Germinal center (tissue), 1 donor: ENCODE measurements around the gene BCAS3.

ENCODE experiments used
- DNase-seq: peaks from one replicate; pipeline ENCODE4 v3.0.0; 2012; ENCODE audit warnings: mixed read lengths, low spot score

The BCAS3 gene

DNA sequence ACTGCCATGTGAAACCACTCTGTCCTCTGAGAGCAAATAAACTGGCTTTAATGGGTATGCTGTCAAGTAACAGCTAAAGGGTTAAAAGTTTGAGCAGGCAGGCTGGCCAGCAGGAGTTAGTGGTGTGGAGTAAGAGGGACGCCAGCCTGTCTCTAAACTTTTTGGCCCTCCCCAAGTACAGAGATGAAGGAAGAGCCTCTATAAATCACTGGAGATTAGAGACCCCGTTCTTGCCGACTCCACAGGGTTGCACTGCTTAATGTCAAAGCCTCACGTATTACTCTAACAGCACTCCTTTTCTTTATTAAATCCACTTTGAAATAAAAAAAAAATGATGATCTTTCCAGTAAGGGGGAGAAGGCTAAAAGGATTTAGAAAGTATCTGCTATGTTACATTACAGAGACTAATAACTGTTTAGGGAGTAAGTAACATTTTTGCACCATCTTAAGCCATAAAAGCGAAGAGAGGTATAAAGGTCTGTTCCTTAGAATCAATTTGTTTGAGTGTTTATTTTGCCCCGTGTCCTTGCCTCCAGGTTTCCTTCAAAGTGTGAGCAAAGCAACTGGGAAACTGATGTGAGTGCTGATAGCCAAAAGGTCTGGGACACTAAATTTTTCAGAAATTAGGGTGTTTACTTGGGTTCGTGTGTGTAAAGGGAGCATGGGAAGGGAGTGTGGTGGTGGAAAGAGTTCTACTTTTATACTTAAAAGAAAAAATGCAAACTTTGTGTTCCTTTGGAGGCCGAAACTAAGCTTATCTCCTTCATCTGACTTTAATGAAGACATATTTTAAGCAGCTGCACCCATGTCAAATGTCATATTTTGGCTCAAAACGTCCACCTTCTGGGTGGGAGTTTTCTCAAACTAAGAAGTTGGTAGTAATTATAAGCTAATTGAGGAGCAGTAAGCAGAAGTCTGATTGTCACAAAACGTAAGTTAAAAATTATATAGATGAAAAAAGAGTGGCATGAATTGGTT lies 612.0 kb downstream of the BCAS3 start:
- DNase-seq, result no peak

DNA sequence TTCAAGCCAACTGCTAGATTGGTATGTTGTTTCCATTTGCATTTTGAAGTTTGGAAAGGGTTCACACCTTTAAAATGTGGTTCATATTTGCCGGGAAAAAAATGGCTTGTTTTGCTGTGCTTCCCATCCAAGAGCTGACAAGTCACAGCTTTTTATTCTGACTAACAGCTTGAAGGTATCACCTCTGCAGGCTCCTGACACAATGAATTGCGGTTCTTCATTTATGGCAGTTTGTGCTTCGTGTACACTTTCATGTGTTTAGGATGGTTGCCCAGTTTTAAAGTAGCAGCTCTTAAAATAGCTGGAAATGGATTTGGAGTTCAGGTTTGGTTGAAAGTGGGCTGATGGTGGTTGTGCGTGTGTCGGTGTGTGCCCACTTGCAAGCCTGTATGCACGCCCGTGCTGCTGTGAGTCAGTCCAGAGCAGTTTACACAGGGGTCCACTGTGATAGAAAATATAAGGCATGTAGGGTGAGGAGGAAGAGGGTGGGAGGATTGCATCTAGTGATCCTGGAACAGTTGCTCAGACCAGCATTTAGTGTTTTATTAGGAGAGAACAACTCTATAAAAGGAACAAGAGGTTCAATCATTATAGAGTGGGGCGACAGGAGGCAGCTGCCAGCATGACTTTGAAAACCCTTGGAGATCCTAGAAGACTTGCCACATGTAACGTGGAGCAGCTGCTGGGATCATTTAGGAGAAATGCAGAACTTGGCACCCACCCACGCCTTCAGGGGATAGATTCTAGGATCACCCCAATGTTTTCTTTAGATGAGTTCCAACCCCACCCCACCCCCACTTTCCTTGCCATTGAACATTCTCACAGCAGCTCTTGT lies 614.0 kb downstream of the BCAS3 start:
- DNase-seq, result no peak

DNA sequence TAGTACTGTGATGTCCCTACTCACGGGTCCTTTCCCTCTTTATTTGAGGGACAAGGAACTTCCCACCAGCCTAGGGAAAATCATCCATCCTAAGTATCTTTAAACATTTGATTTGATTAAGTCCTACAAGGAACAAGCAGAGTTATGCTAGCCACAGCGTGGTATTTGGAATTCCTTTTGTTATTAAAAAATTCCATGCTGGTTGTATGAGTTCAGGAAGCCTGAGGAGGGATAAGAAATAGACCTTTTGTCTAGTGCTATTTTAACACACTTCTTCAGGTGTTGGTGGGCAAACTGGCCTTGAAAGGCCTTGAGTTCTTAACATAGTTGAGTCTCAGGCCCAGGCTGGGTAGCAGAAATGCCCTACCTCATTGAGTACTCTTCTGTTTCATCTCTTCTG lies 616.6 kb downstream of the BCAS3 start:
- no peak for DNase-seq

- DNase-seq, result no peak
These were observed 617.1 kb downstream of the BCAS3 start for GRCh38 chr17:61294777-61295176.

DNA sequence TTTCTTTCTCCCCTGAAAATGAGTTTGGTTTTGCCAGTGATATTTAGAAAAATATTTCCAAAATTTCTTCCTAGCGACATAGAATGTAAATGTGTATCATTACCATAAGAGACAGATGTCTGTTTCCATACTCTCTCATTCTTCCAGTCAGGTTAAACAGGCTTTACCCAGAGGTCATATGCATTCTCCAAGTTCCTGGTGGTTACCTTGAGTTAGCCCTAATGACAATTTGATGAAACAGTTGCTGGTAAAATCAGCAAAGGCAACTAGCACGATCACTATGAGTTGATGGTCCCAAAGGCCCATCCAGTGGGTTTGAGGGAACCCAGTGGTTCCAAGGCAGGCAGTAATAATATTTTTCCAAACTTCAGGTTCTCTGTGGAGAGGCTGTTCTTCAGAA lies 618.4 kb downstream of the BCAS3 start:
- DNase-seq, result no peak

- no peak for DNase-seq
These were observed 622.2 kb downstream of the BCAS3 start for GRCh38 chr17:61299517-61300513.

DNA sequence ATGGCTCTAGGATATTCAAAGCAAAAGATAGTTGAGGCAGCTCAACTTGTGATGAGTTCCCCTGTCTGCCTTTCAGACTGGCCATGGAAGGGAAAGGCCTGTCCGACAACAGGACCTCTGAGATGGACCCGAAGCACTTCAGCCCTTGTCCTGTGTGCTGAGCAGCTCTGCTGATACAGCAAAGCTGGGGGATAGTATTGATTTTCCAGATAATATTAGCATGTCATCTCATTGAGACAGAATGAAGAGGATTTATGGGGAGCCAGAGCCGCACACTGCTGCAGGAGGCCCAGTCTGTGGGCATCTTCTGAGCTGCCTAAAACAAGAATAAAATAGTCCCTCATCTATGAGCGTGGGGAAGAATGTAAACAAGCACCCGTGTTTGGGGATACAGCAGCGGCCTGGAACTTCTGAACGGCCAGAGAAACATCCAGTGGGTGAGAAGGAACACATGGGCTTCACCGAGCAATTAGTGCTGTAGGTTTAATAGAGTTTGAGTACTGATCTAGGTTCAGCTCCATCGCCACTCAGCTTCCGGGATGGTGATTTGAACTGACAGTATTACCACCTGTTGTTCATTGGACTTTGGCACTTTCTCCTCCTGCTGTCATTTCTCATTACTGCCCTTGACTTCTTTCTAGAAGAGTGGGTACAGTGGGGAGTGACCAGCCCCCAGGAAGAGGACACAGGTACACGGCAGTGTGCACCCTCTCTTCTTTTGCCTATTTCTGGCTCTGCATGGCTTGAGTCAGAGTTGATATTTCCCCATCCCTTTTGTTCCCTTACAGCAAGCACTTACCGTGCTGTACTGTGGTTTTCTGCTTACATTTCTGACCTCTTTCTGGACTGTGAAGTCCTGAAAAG lies 625.5 kb downstream of the BCAS3 start:
- no peak for DNase-seq

- no peak for DNase-seq
These were observed 626.1 kb downstream of the BCAS3 start for GRCh38 chr17:61303817-61304096.

DNA sequence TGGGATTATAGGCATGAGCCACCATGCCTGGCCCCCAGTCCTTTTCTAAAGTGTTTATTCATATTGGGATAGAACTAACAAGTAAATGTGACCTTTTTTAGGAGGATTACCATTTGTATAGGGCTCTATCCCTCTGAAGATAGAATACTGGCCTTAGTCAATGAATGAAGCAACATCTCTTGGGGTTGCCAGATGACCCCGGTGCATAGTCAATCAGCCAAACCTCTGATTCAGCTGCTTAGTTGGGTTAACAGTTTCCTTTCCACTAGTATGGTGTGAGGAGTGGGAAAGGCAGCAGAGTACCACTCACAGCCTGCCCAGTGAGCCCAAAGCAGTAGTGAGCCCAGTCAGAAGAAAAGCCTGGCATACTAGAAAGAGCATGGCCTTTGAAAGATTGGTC lies 627.4 kb downstream of the BCAS3 start:
- no peak for DNase-seq

DNA sequence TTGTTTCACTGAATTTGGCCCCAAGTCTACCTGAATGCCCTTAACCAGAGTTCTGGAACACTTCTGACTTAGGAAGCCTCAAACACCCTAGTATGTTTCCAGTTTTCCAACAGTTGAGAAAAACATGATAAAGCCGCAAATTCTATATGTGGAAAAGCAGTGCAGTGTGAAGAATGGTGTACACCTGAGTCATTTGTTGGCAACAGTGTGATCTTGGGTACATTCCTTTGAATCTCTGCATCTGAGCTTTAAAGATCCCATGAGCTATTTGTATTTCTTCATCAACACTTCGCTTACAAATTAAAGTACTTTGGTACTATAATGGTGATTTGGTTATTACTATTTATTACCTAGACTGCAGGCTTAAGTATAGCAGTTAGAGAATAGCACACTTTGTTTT lies 628.4 kb downstream of the BCAS3 start:
- no peak for DNase-seq

DNA sequence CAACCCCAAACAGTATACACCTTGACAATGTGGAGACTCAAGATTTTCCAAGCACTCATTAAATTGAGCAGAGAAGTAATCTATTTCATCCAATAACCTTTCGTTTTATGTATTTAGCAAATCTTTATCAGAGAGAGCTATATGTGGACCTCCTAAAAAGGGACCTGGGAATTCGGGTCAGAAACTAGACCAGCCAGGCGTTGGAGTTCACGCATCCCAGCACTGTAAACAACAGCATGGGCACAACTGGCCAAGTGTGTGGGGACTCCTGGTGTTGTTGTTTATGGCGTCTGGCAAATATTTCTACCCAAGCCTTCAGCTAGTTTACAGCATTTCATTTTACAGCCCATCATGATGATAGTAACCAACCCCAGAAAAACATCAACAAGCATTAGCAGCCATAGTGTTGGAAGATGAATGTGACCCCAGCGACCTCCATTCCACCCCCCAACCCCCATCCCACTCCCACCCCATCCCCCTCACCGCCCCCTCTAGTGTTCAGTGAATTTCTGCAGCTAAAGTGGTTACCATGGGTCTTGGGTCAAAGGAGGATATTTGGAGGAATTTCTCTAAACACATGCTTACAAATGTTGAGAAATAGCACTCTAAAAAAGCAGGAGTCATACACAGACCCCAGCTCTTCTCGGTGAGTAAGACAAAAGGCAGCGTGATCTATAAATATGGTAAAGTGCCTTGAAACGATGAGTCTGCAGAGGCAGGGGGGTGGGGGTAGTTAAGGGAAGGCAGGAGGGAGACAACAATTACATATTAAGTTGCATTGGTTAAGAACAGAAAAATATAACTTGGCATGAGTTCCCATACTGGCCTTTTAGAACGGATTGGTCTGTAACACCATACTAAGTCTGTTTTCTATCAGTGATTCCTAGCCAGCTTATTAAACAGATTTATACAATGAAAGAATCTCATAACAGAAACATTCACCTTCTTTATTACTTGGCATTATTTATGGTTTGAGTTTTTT lies 630.5 kb downstream of the BCAS3 start:
- DNase-seq, result no peak

DNA sequence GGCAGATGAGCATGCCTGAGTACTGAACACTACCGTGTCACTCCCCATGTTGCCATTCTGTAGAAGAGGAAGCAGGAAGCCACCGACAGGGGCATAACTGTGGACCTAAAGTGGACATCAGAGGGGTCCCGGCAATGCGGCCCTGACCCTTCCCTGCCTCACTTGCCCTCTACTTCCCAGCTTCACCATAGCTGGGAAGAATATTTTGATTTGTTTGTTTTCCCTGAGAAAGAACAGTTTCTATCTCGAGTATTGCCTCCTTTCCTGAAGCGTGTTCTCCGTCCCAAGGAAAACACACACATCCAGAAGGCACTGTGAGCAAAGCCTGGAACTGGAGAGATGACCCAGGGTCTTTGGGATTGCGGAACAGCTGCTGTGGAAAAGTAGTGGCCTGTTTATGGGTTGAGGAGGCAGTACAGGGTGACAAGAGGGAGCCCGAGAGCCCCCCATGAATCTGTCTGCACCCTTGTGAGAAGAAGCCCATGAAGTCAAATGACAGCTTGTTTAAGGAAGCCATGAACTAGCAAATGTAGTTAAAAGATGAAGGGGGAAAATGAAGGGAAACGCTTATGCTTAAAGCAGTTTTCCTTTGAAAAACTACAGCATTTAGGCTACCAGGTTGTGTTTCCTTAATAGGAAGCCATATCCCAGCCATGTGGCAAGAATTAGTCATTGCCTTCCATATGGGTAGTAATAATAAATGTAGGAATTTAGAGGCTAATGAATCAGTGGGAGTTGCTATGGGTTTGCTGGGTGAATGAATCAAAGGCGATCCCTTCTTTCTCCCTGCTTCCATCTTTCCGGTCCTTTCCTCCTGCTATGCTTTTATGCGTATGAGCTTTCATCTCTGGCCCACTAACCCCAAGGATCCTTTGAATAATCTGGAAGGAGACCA lies 632.0 kb downstream of the BCAS3 start:
- DNase-seq, result no peak

DNA sequence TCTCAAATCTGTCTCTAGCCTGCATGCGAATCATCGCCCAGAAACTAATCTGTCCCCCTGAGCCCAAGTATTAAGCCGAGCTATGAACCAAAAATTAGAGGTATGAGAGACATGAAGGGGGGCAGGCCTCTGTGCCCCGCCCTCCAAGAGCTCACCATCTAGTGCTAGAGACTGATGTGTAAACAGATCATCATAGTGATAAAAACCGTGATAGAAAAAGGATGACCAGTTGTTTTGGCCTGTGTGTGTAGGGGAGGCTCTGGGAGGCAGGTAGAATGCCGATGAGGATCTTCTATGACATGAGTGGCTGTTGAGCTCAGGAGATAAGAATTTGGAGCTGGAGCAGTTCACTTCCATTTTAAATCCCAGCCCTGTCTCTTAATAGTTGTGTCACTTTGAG lies 632.9 kb downstream of the BCAS3 start:
- no peak for DNase-seq

DNA sequence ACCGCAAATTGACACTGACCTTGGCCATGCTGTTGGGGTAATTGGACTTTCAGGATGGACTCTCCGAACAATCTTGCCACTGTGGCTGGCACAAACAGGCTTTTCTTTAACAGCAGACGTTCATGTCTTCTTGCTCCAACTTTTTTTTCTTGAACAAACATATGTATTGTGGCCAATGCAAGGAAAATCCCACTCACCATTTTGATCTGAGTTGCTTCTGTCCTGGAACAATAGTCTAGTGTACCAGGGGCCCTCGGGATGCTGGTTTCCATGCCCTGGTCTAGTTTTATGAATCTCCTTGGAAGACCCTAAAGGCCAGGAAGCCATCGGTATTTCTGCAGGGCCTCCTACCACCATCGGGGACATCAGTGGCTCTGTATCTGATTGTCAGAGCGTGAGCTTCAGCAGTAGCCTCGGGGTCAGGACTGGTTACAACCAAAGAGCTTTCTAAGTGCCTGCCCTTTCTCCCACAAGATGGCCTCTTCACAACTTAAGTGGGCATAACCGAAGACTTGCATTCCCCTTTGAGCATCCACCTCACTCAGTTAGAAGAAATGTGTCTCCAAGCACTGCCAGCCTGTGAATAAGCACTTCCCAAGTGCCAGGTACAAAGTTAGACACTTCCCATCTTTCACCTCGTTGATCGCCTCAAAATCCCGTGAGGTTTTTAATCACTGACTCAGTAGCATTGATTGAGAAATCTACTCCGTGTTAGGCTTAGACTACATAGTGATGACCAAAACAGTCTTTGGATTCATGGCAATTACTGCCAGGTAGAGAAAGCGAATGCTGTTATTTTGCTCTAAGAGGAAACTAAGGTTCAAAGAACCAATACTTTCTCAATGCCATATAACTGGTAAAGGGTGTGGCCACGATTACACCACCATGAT lies 635.0 kb downstream of the BCAS3 start:
- DNase-seq, result no peak

GRCh38 chr17:61313461-61314326 lies 636.0 kb downstream of the BCAS3 start:
- DNase-seq, result no peak

DNA sequence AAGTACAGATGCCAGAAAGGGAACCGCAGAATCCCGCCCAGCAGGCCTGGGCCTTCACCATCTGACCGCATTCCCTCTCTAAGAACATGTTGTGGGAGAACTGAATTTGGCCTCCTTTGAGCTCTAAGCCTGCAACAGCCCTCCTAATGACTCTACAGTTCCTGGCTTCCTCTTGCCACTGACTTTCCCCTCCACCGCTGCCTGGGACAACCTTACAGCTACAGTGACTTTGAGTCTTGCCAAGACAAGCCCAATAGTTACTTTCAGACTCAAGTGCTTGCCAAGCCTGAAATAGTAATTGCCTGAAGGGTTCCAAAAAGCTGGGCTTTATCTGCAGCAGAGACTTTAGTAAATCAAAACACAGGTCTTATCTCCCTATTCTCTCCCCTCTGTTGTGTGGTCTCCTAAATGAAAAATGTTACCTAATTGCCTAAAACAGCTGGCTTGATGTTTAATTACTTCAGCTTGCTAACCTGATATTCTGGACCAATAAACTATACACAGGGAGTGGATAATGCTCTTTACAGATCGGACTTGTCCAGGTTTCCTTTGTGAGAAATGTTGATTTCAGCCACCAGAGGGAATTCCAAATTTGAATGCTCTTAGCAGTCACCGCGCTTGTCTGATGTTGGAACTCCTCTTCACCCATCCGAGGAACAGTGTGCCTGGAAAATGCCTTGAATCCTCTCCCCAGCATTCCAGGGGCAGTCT lies 636.9 kb downstream of the BCAS3 start:
- DNase-seq, result no peak
